HG03095 (cell line): ENCODE results near the gene ARHGAP22.

Source experiments
- ATAC-seq: cut with Tn5 transposase; IDR thresholded peaks from one replicate; pipeline ENCODE4 v1.9.1; 2021; ENCODE audit warnings: moderate library complexity; ENCODE audit not compliant: unreplicated experiment

ARHGAP22 gene

GRCh38 chr10:48555310-48556042 lies 49.4 kb downstream of the ARHGAP22 start:
- ATAC-seq, result no peak

GRCh38 chr10:48554656-48555055 lies 50.2 kb downstream of the ARHGAP22 start:
- ATAC-seq, result no peak

- no peak for ATAC-seq
Observed at GRCh38 chr10:48554246-48554645, 50.6 kb downstream of the ARHGAP22 start.

- ATAC-seq, result no peak
Observed at GRCh38 chr10:48552946-48553564, 51.8 kb downstream of the ARHGAP22 start.

GRCh38 chr10:48551861-48552591 lies 52.8 kb downstream of the ARHGAP22 start:
- ATAC-seq, result no peak

DNA sequence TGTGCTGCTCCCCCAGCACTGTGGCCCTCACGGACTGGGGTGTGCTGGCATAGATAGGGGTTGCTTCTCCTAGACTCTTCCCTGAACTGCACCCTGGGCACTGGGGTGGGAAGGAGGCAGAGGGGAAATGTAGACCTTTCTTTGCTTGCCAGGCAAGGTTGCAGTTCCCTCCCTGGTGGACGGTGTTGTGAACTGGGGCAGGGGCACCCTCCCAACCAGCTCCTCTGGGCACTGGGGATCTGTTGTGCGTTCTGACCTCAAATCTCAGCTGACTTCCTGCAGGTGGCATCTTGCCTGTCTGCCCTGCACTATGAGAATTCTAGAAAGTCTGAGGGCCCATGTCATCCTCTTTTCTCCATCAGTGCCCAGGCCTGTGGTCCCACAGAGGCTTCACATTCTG lies 53.9 kb downstream of the ARHGAP22 start:
- no peak for ATAC-seq

DNA sequence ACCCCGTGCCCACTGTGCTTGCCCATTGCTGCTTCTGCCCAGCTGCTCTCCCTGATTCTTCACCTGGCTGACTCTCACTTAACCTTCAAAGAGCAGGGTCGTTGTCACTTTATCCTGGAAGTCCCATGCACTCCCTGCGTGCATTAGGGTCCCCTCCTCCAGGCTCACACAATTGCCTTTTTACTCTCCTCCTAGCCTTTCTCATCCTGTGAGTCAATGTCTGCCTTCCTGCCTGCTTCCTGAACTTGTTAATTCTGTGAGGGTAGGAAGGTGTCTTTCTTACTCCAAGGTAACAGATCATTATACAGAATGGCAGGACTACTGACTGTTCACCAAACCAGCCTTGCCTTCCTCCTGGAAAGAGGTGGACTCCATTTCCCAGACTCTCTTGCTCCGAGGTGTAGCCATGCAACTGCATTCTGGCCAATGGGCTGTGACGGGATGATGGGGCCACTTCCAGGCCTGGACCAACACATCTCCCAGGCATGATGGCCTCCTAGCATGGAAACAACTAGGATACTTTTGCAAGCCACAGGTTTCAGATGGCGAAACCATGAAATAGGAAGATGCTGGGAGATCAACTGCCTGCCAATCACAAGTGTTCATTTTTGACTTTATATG lies 54.7 kb downstream of the ARHGAP22 start:
- no peak for ATAC-seq

DNA sequence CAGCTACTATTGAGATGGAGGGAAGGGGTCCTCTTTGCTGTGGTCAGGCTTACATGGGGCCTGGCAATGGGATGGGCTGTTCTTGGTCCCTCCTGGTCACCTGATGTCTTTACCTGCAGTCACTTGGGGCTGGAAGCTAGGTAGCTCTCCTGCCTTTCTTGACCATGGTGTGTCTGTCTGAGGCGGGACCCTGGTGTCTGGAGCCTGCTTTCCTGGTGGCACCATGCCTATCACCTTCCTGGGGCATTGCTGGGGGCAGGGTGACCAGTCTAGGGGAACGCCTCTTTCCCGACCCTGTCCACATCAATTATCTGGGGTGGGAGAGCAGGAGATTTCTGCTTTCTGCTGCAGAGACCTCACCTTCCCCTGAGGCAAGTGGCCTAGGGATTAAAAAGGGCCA lies 55.6 kb downstream of the ARHGAP22 start:
- ATAC-seq, result no peak

- no peak for ATAC-seq
Observed at GRCh38 chr10:48548531-48549135, 56.2 kb downstream of the ARHGAP22 start.

DNA sequence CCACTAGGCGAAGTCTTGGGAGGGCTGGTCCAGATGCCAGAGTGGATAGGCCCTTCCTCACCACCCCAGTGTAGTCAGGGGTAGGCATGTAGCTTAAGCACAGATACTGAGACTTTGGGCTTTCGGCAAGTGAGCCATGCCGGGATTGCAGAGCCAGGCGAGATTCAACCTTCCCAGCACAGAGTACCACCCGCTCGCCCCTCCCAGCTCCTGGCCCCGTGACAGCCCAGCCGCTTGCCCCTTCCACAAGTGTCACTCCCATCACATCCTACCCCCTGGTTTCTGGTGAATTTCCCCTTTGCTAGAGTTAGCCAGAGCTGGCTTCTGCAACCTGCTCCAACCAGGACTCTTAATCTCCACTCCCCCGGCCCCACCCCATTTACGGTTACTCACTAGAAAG lies 56.9 kb downstream of the ARHGAP22 start:
- ATAC-seq, result no peak

DNA sequence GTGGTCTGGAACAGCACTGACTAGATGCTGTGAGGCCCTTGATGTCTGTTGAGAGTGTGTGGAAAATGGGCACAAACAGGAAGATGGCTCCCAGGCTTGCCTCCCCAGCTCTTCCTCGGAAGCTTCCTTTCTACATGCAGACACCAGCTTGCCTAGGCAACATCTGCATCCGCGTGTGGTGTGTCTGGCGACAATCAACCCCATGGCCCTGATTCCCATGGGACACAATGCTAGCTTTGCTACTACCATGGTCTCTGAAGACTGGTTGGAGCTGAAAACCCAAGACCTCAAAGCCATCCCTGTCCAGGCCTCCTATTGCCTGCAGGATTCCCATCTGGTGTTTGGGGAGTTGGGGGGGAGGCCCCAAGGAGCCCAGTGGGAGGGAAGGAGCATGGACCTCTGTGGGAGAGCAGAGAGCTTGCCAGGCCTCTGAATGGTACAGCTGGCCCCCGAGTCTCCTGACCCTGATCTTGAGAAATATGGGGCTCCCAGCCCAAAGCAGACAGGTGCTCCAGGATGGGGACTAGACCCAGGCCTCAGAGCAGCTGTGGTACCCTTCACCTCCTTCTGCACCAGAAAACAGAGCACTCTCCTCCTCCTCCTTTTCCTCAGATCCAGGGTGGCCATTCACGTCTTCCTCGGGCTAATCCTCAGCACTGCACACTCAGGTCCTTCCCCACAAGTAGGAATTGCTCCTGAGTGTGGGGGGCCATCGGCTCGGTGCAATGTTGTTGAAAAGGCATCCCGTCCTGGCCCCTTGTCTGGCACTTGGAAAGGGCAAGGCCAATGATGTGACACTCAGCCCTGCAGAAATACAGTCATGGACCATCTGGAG lies 57.6 kb downstream of the ARHGAP22 start:
- ATAC-seq, result no peak

GRCh38 chr10:48545462-48546145 lies 59.3 kb downstream of the ARHGAP22 start:
- no peak for ATAC-seq

DNA sequence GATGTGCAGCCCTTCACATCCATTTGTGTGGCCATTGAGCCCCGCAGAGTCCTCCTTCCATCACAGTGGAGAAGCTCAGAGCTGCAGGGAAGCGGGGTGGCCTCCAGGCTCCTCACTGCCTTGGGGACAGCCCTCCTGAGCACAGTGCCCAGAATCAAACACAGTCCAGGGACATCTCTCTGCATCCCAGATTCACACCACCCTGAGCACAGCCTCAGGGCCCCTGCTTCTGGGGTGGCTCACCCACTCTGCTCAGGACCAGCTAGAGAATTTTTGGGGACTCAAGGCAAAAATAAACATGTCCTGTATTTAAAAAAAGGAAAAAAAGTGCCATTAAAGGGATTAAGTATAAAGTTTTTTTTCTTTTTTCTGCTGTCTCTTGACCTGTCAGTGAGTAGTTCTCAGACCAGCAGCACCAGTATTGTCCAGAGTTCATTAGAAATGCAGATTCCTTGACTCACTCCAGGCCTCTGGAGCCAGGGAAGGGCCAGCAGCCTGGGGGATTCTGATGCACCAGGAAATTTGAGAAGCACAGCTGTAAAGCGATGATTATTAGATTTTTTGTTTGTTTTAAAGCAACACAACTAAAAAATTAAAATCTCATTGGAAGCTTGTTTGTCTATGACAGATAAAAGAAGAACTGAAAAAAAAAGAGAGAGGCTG lies 61.6 kb downstream of the ARHGAP22 start:
- ATAC-seq, result no peak

GRCh38 chr10:48542471-48543181 lies 62.2 kb downstream of the ARHGAP22 start:
- ATAC-seq, result no peak

- no peak for ATAC-seq
Observed at GRCh38 chr10:48541144-48541795, 63.6 kb downstream of the ARHGAP22 start.

DNA sequence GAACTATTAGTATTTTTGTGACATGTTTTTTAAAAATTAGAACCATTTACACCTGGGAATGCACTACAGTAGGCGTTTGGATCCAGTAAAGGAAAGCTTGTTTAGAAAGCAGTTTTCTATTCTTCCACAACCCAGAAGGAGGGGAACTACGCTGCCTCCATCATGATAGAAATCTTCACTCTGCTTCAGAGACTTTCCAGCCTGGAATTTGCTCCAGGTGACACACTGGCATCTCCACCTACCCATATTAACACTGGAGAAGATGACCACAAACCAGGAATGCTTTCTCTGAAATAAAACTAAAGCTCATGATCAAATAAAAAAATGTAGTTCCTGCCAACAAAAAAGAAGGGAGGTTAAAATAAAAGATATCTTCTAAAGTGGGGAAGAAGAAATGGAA lies 66.3 kb downstream of the ARHGAP22 start:
- ATAC-seq, result no peak

DNA sequence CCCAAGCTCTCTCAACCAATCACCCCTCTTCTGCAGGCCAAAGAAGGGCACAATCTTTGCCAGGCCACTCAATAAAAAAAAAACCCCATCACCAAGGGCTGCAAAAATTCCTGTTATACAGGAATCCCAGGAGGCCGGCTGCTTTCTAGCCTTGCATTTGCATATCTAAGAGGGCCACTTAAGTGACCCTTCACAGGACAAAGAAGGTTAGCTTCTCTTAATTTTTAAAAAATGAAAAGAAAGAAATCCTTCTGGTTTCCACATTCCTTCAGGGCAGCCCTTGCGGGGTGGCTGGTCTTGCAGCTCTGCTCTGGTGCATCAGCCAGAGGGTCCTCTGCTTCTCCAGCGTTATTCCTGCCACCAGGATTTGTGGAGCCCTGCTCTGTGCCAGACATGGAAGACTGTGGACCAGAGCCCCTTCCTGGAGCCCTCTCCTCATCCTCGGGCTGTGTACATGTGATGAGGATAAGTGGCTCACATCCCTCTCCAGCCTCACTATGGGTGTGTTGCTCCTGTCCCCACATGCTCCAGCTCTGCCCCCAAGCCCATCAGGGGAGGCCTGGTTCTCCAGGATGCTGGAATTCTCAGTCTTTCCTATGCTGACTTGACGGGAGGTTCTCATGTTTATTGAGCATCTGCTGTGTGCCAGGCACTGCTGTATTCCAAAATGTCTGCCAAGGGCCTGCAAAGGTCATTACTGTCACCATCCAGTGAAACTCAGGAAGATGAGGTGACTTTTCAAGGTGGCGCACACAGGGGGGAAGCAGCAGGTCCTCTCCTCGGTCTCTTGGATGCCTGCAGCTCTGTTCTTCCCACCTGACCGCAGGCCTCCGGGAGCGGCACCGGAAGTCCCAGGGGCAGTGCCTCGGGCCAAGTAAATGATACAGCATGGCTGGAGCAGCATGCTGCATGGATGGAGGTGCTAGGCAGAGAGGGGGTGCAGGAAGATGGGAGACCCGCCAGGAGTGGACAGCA lies 67.7 kb downstream of the ARHGAP22 start:
- no peak for ATAC-seq
